ENCODE results near the gene AQP12A. TPM values are rescaled to one million over a fixed set of nuclear protein-coding genes. Genes with fewer than 3 reads are reported as not detected.
"Not testable (repeated sequence)": the region's sequence is repeated elsewhere in the genome, so short reads cannot be mapped to it uniquely, and the experiment has no call there.

AQP12A gene
- total and polyA plus RNA-seq, 5 donors from 2014 or later = not detected

DNA sequence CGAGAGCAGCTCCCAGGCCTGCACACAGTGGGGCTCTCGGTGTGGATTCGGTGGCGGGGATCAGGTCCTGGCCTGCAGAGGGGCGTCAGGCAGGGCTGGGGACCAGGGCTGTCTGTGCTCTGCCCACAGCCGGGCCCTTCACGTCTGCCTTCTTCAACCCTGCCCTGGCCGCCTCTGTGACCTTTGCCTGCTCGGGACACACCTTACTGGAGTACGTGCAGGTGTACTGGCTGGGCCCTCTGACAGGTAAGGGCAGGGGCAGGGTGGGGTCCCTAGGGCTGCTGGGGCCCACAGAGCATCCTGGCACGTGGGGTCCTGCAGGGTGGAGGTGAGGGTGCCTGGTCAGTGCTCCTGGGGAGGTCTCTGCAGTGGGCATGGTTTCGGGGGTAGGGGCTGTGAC lies 2.6 kb downstream of the AQP12A start:
- H3K27me3 Mint-ChIP-seq; H3K9me3 Mint-ChIP-seq; H3K36me3 ChIP-seq (ENCODE audit: control insufficient read depth, insufficient read depth, low read length); H3K4me3 Mint-ChIP-seq; H3K27ac Mint-ChIP-seq; H3K36me3 Mint-ChIP-seq; ATAC-seq (ENCODE audit: low read depth in 2 of 2); DNase-seq; H3K4me1 ChIP-seq (ENCODE audit: control insufficient read depth, insufficient read depth, low read length, poor library complexity, severe bottlenecking); H3K9me3 ChIP-seq (ENCODE audit: control insufficient read depth in 2 of 2, low read length in 2 of 2); H3K27ac ChIP-seq (ENCODE audit: insufficient read depth, low read length, poor library complexity, severe bottlenecking); H3K4me1 Mint-ChIP-seq; H3K27me3 ChIP-seq (ENCODE audit: control insufficient read depth, insufficient read depth, low read length); H3K4me3 ChIP-seq (ENCODE audit: low read depth, low read length): not testable (repeated sequence)

DNA sequence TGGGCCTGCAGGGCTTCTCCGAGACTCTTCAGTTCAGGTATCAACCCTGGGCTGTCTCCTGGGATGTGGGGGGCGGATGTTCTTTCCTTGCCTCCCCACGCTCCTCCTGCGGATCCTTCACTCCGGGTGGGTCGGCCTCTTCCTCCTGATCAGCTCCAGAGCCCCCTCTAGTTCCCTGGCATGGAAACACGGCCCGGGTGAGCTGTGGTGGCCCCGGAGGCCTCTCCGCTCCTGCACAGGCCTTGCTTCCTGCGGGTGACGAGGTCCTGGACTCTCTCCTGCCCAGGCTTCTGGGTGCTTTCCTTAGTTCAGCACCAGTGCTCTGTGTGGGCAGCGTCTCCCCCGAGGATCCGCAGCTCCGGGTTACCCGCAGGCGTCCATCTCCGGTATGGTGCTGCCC lies 3.9 kb downstream of the AQP12A start:
- not testable (repeated sequence) for H3K4me1 ChIP-seq (ENCODE audit: control insufficient read depth, insufficient read depth, low read length, poor library complexity, severe bottlenecking); H3K27me3 ChIP-seq (ENCODE audit: control insufficient read depth, insufficient read depth, low read length); H3K9me3 Mint-ChIP-seq; ATAC-seq (ENCODE audit: low read depth in 2 of 2); H3K27ac ChIP-seq (ENCODE audit: insufficient read depth, low read length, poor library complexity, severe bottlenecking); H3K27ac Mint-ChIP-seq; H3K36me3 Mint-ChIP-seq; H3K4me3 Mint-ChIP-seq; H3K36me3 ChIP-seq (ENCODE audit: control insufficient read depth, insufficient read depth, low read length); H3K4me3 ChIP-seq (ENCODE audit: low read depth, low read length); DNase-seq; H3K9me3 ChIP-seq (ENCODE audit: control insufficient read depth in 2 of 2, low read length in 2 of 2); H3K27me3 Mint-ChIP-seq; H3K4me1 Mint-ChIP-seq

DNA sequence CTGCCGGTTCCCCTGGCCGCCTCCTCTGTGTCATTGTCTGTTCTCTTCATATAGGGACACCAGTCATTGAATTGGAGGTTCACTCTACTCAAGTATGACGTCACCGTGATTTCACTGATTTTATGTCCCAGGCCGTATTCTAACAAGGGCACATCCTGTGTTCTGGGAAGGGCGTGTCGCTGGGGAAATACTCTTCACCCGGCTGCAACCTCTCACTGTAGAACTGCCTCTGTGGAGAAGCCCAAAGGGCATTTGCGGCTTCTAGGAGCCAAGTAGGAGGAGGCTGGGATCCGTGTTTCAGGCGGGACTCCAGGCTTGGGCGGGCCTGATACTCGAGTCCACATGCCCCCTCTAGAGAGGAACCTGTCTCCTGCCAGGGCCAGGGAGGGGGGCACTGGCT lies 4.8 kb downstream of the AQP12A start:
- H3K27me3 ChIP-seq (ENCODE audit: control insufficient read depth, insufficient read depth, low read length); H3K4me1 Mint-ChIP-seq; H3K27ac ChIP-seq (ENCODE audit: insufficient read depth, low read length, poor library complexity, severe bottlenecking); H3K4me1 ChIP-seq (ENCODE audit: control insufficient read depth, insufficient read depth, low read length, poor library complexity, severe bottlenecking); ATAC-seq (ENCODE audit: low read depth in 2 of 2); H3K27ac Mint-ChIP-seq; H3K4me3 ChIP-seq (ENCODE audit: low read depth, low read length); H3K36me3 ChIP-seq (ENCODE audit: control insufficient read depth, insufficient read depth, low read length); H3K9me3 Mint-ChIP-seq; H3K9me3 ChIP-seq (ENCODE audit: control insufficient read depth in 2 of 2, low read length in 2 of 2); H3K4me3 Mint-ChIP-seq; DNase-seq; H3K27me3 Mint-ChIP-seq; H3K36me3 Mint-ChIP-seq: not testable (repeated sequence)

- not testable (repeated sequence) for DNase-seq; H3K9me3 ChIP-seq (ENCODE audit: control insufficient read depth in 2 of 2, low read length in 2 of 2); H3K27me3 Mint-ChIP-seq; H3K9me3 Mint-ChIP-seq; ATAC-seq (ENCODE audit: low read depth in 2 of 2); H3K27me3 ChIP-seq (ENCODE audit: control insufficient read depth, insufficient read depth, low read length); H3K4me3 Mint-ChIP-seq; H3K27ac Mint-ChIP-seq; H3K4me1 ChIP-seq (ENCODE audit: control insufficient read depth, insufficient read depth, low read length, poor library complexity, severe bottlenecking); H3K4me3 ChIP-seq (ENCODE audit: low read depth, low read length); H3K36me3 Mint-ChIP-seq; H3K36me3 ChIP-seq (ENCODE audit: control insufficient read depth, insufficient read depth, low read length); H3K27ac ChIP-seq (ENCODE audit: insufficient read depth, low read length, poor library complexity, severe bottlenecking); H3K4me1 Mint-ChIP-seq
Observed at GRCh38 chr2:240698852-240699561, 7.3 kb downstream of the AQP12A start.

GRCh38 chr2:240699835-240700234 lies 8.2 kb downstream of the AQP12A start:
- H3K4me1 Mint-ChIP-seq; H3K27ac ChIP-seq (ENCODE audit: insufficient read depth, low read length, poor library complexity, severe bottlenecking); H3K27ac Mint-ChIP-seq; H3K27me3 Mint-ChIP-seq; H3K36me3 ChIP-seq (ENCODE audit: control insufficient read depth, insufficient read depth, low read length); H3K4me3 Mint-ChIP-seq; H3K36me3 Mint-ChIP-seq; H3K9me3 Mint-ChIP-seq; H3K4me3 ChIP-seq (ENCODE audit: low read depth, low read length); ATAC-seq (ENCODE audit: low read depth in 2 of 2); H3K27me3 ChIP-seq (ENCODE audit: control insufficient read depth, insufficient read depth, low read length); H3K9me3 ChIP-seq (ENCODE audit: control insufficient read depth in 2 of 2, low read length in 2 of 2); DNase-seq; H3K4me1 ChIP-seq (ENCODE audit: control insufficient read depth, insufficient read depth, low read length, poor library complexity, severe bottlenecking): not testable (repeated sequence)

- not testable (repeated sequence) for DNase-seq; H3K27ac ChIP-seq (ENCODE audit: insufficient read depth, low read length, poor library complexity, severe bottlenecking); H3K4me1 ChIP-seq (ENCODE audit: control insufficient read depth, insufficient read depth, low read length, poor library complexity, severe bottlenecking); H3K4me3 Mint-ChIP-seq; H3K4me3 ChIP-seq (ENCODE audit: low read depth, low read length); ATAC-seq (ENCODE audit: low read depth in 2 of 2); H3K9me3 ChIP-seq (ENCODE audit: control insufficient read depth in 2 of 2, low read length in 2 of 2); H3K36me3 ChIP-seq (ENCODE audit: control insufficient read depth, insufficient read depth, low read length); H3K27ac Mint-ChIP-seq; H3K36me3 Mint-ChIP-seq; H3K9me3 Mint-ChIP-seq; H3K27me3 ChIP-seq (ENCODE audit: control insufficient read depth, insufficient read depth, low read length)
- peaks cover 10% of the 10 kb centered on the region for H3K27me3 Mint-ChIP-seq
- peaks cover 0 to 12% (median 6%) of the 10 kb centered on the region in 4 donors for H3K4me1 Mint-ChIP-seq
Observed at GRCh38 chr2:240700616-240701015, 8.9 kb downstream of the AQP12A start.

GRCh38 chr2:240701091-240701735 lies 9.5 kb downstream of the AQP12A start:
- Histone ChIP-seq H3K36me3 (ENCODE audit: control insufficient read depth, insufficient read depth, low read length) (no peaks in the 10 kb centered on the region), H3K9me3 (ENCODE audit: control insufficient read depth in 2 of 2, low read length in 2 of 2) (no peaks in the 10 kb centered on the region), H3K27ac (ENCODE audit: insufficient read depth, low read length, poor library complexity, severe bottlenecking) (no peak overlapping the region), H3K4me1 (ENCODE audit: control insufficient read depth, insufficient read depth, low read length, poor library complexity, severe bottlenecking) (peaks cover 3% of the 10 kb centered on the region), H3K27me3 (ENCODE audit: control insufficient read depth, insufficient read depth, low read length) (peaks cover 4% of the 10 kb centered on the region), H3K4me3 (ENCODE audit: low read depth, low read length) (no peak overlapping the region)
- Mint-ChIP-seq H3K4me3 (no peak overlapping the region), H3K36me3 (no peaks in the 10 kb centered on the region), H3K9me3 (no peaks in the 10 kb centered on the region), H3K27me3 (peaks cover 10% of the 10 kb centered on the region), H3K4me1 (peaks cover 0 to 12% (median 6%) of the 10 kb centered on the region in 4 donors), H3K27ac (no peak overlapping the region)
- DNase-seq (no peak), ATAC-seq (ENCODE audit: low read depth in 2 of 2) (no peak)

Measured in CD4-positive, CD25-positive, alpha-beta regulatory T cell (primary cell).